NCI-H510A treated with DMSO at 0.1 percent for 48 hours (cell line): Measurements from ENCODE around the gene DLG2.
"Not testable (repeated sequence)": the region's sequence is repeated elsewhere in the genome, so short reads cannot be mapped to it uniquely, and the experiment has no call there.

ENCODE experiments used
- DNase-seq: peaks from one replicate; lab custom pipeline; 2025; lab: John Stamatoyannopoulos, UW

The DLG2 gene

GRCh38 chr11:84993386-84993785 is 633.8 kb downstream of the DLG2 start:
- DNase-seq = no peak

GRCh38 chr11:84990141-84990540 is 637.0 kb downstream of the DLG2 start:
- DNase-seq = no peak

GRCh38 chr11:84987686-84988187 is 639.4 kb downstream of the DLG2 start:
- DNase-seq = not testable (repeated sequence)

- DNase-seq = no peak
Measured at GRCh38 chr11:84981301-84981700, 645.8 kb downstream of the DLG2 start.

- DNase-seq = no peak
Measured at GRCh38 chr11:84969103-84969502, 658.0 kb downstream of the DLG2 start.

- no peak for DNase-seq
Measured at GRCh38 chr11:84965484-84965883, 661.7 kb downstream of the DLG2 start.

- no peak for DNase-seq
Measured at GRCh38 chr11:84963240-84963639, 663.9 kb downstream of the DLG2 start.

- DNase-seq = no peak
Measured at GRCh38 chr11:84962018-84962417, 665.1 kb downstream of the DLG2 start.

GRCh38 chr11:84958295-84958694 is 668.8 kb downstream of the DLG2 start:
- DNase-seq = no peak

GRCh38 chr11:84950569-84951270 is 676.4 kb downstream of the DLG2 start:
- no peak for DNase-seq

- no peak for DNase-seq
Measured at GRCh38 chr11:84947970-84948580, 679.1 kb downstream of the DLG2 start.

- DNase-seq = no peak
Measured at GRCh38 chr11:84947070-84947469, 680.1 kb downstream of the DLG2 start.

- no peak for DNase-seq
Measured at GRCh38 chr11:84930863-84931262, 696.3 kb downstream of the DLG2 start.

- no peak for DNase-seq
Measured at GRCh38 chr11:84929738-84930137, 697.4 kb downstream of the DLG2 start.

GRCh38 chr11:84924154-84924692 is 702.9 kb downstream of the DLG2 start:
- DNase-seq = no peak

- no peak for DNase-seq
Measured at GRCh38 chr11:84923489-84923888, 703.7 kb downstream of the DLG2 start.

- no peak for DNase-seq
Measured at GRCh38 chr11:84922836-84923235, 704.3 kb downstream of the DLG2 start.

GRCh38 chr11:84922212-84922805 is 704.8 kb downstream of the DLG2 start:
- DNase-seq = no peak

- DNase-seq = no peak
Measured at GRCh38 chr11:84914511-84914910, 712.6 kb downstream of the DLG2 start.

- DNase-seq = no peak
Measured at GRCh38 chr11:84909740-84910139, 717.4 kb downstream of the DLG2 start.

- no peak for DNase-seq
Measured at GRCh38 chr11:84906995-84907394, 720.1 kb downstream of the DLG2 start.

- no peak for DNase-seq
Measured at GRCh38 chr11:84905411-84905810, 721.7 kb downstream of the DLG2 start.

GRCh38 chr11:84902445-84902844 is 724.7 kb downstream of the DLG2 start:
- no peak for DNase-seq
